HG02571 (cell line): ENCODE results near the gene COL6A3.
"Not testable (repeated sequence)": the region's sequence is repeated elsewhere in the genome, so short reads cannot be mapped to it uniquely, and the experiment has no call there.

Source experiments
- ATAC-seq: cut with Tn5 transposase; IDR thresholded peaks from one replicate; pipeline ENCODE4 v1.9.1; 2021; ENCODE audit warnings: mild to moderate bottlenecking, moderate library complexity; ENCODE audit not compliant: unreplicated experiment

The COL6A3 gene

DNA sequence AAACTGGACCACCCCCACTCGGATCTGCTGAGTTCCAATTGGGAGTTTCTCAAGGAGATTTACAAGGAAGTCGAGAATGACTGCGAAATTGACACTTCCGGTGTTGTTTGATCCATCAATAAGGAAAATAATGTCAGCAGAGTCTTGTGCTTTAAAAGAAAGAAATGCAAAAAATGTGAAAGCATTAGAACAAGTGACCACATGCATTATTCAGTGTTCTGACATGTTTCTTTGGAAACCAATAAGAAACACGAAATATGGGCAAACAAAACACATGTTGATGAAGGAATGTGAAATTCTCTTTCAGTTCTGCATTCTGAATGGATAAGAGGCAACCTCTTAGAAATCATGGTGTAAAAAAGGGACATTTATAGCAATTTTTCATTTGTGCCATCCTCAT lies 25.9 kb downstream of the COL6A3 start:
- ATAC-seq = no peak

DNA sequence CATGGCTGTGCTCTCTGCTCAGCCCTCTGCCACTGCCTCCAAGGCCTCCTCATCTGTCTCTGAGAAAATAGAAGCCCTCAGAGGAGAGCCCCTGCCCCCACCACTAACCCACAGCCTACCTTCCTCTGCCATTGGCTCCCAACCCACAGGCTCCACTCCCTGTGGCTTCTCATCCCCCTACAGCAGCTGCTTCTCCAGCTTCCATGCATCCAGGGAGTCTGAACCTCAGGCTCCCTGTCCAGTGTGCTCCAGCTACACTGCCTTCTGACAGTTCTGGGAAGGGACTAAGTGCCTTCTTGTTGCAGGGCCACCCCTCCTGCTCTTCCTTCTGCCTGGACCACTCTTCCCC lies 29.3 kb downstream of the COL6A3 start:
- ATAC-seq = no peak

DNA sequence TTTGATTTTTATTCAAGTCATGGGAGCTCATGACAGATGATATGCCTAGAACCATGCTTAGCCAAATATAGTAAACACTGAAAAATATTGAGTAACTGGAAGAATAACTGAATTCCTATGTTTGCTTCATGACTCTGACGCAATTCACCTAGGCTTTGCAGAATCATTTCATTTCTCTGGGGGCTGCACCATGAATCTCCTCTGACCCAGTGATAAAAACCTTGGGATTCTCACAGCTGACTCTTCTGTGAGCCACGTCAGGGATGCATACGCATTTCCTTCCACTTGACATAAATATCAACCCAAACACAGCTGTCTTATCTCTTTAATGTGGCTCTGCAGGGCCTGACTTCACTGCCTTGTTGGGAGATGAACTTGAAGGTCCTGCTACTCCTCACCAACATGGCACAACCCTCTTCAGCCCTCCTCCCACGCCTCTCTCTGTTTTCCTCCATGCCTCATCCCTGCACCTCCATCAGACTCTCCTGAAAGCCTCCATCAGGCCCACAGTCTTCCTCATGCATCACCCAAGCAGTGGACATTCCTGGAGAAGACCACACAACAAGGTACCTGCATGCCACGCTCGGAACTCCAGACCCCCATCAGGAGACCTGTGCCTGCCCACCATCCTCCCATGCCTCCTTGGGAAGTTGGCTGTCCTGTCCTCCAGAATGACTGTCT lies 29.8 kb downstream of the COL6A3 start:
- no peak for ATAC-seq

DNA sequence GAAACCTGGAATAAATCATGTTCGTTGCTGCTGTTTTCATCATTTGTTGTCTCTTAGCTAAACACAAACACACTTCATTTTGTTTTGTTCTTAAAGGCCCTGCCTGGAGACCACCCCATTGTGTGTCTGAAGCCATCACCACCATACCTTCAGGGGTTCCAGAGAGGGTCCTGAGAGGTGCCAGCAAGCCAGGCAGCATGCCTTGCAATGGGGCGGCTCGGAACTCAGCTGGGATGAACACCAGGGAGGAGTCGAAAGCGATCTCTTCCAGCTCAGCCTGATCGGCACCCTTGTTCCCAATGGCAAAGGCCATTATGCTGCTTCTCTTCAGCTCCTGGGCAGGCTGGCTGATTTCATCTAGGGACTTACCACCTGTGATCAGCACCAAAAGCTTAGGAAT lies 33.2 kb downstream of the COL6A3 start:
- no peak for ATAC-seq

DNA sequence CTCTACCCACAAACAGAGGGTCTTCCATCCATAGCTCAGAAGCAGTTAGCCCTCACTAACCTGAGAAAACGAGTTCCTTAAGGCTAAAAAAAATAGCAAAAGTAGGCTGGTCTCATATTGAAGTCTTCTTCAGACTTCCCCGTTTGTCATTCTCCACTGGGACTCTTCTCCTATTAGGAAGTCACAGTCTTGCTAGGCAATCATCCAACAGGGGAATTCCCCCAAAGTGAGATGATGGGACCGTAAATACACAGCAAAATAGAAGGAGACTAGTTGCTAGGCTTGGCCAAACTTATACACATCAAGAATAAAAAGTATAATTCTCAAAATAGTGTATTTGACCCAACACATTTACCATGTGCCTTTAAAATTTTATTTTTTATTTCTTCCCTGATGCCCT lies 34.3 kb downstream of the COL6A3 start:
- ATAC-seq = no peak

DNA sequence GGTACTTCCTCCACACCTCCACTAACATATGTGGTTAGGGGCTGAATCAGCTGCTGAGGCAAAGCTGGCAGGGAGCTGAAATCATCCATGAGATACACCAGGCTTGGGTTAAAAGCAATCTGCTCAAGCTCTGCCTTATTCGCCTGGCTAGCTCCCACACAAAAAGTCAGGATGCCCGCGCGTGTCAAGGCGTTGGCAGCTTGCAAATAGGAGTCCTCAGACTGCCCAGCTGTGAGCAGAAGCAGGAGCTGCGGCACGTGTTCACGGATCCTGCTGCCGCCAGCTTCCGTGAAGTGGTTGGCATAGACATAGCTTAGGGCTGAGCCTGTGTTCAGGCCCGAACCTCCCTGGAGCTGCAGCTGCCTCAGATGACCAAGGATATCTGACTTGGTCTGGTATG lies 35.3 kb downstream of the COL6A3 start:
- ATAC-seq = no peak

DNA sequence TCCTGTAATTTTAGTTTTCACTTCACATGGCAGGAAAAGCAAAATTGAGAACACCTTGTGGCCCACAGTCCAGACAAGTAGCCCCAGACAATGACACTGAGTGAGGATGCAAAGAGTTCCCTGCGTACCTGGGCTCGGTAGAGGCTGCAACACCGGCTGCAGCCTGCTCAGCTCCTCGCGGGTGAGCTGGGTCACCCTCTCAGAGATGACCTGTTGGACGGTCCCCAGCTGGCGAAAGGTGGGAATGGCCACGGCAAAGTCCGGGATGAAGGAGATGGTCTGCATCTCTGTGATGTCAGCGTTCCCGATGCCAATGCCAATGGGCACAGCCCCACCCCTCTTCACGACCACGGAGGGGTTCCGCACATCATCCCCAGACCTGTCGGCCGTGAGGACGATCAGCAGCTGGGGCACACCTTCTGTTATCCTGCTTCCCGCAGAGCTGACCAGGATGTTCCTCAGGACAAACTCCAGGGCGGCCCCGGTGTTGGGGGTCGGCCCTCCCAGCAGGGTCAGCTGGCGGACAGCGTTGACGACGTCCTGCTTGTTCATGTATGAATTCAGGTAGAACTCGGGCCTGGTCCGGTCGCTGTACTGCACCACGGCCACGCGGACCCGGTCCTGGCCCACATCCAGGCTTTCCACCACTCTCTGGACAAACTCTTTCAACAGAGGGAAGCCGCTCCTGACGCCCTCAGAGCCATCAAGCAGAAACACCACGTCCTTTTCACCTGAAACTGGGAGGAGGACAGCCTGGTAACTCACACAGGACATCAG lies 39.5 kb downstream of the COL6A3 start:
- no peak for ATAC-seq

DNA sequence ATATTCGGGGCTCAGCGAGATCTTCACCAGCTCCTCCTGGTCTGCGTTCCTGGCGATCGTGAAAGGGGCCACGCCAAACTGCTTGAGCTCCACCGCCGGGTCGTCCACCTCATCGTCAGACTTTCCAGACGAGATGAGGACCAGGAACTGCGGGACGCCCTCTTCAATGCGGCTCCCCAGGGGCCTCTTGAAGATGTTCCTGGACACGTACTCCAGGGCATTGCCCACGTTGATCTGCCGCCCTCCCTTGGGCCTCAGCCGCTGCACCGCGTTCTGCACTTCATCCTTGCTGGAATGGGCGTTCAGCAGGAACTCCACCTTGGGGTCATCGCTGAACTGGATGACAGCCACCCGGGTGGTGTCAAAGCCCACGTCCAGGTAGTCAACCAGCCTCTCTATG lies 42.1 kb downstream of the COL6A3 start:
- ATAC-seq = no peak

DNA sequence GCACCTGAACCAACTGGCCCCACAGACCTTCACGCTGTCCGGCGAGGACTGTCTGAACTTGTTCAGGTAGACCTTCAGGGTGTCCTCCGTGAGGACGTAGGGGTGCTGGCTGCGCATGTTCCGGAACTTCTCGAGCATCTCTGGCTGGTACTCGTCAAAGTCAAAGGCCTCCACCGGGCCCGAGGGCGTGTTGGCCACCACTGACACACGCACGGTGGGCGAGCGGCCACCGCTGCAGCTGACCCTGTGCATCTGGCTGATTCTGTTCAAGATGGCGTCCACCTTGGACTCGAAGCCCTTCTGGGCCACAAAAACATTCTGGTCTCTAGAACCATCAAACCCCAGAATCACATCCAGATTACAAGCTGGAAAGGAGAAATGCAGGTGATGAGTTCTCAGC lies 48.3 kb downstream of the COL6A3 start:
- no peak for ATAC-seq

DNA sequence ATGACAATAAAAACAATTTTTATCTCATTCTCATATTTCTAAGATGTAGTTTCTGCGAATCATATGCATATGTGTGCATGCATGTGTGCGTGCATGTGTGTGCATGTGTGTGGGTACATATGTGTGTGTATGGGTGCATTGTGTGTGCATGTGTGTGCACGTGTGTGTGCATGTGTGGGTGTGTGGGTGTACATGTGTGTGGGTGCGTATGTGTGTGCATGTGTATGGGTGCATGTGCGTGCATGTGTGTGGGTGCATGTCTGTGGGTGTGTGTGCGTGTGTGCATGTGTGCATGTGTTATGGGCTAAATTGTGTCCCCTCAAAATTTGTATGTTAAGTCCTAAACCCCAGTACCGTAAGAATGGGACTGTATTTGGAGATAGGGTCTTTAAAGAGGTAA lies 49.3 kb downstream of the COL6A3 start:
- ATAC-seq = no peak

DNA sequence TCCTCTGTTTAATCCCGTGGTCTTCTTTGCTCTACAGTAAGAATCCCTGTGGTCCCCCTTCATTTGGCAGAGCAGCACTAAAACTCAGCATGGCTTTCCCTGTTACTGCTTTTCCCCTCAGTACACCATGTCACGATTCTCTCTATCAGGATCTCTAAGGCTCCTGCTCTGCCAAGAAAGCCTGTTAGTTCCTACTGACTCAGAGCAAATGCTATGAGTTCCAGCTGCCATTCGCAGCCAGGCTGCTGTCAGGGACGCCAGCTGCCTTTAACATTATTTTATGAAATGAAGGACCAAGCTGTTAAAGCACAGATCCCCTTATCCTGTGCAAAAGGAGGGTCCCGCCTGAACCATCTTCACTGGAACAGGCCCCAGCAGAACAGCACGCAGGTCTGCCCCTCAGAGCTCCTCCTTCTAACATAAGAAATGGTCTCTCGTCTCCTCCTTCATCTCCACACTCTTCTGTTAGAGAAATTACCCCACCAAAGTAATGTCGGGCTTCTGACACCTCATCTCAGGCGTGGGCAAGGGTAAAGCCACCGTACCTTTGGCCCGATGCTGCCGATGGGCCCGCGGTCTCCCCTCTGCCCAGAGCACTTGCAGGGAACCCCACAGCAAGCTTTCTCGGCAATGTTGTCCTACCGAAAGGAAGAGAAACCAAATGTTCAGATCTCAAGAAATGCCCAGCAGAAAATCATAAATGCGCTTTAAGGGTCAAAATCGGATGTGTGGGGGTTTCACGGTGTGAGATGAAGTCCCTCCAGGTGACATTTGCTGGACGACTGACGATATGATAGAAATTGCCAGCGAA lies 52.6 kb downstream of the COL6A3 start:
- no peak for ATAC-seq

DNA sequence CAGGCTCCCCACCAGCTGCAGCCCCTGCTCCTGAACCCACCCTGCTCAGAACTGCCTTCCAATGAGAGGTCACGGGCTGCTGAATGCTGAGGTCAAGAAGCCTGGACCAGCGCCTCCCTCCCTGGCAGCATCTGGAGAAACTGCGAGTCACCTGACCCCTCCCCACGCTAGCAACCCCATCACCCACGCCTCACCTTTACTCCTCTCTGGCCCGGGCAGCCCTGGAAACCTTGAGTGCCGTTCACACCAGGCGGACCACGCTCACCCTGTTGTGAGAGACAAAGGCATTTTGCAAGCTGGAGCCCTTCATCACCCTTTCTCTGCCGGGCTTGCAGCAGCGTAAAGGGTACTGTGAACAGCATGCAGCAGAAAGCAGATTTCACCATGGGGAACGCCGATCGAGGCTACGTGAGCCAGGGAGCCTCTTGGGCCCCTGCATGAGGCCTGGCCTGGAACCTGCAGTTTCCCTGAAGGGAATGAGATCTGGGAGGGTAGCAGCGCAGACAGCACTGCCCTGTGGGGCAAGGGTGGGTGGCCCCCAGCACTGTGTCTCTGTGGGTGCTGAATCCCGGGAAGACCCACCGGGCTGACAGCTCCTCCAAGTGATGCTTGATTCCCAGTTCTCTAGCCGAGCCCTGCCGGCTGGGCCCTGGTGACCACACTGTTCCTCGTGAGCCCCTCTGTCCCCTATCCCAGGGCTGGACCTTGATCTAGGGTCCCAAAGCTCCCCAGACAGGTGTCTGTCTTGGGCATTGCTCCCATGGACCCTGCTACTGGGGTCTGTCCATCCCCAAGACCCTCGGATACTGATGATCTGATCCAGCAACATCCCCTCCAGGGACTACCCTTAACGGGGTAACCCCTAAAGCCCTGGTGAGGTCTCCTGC lies 53.8 kb downstream of the COL6A3 start:
- ATAC-seq = no peak

DNA sequence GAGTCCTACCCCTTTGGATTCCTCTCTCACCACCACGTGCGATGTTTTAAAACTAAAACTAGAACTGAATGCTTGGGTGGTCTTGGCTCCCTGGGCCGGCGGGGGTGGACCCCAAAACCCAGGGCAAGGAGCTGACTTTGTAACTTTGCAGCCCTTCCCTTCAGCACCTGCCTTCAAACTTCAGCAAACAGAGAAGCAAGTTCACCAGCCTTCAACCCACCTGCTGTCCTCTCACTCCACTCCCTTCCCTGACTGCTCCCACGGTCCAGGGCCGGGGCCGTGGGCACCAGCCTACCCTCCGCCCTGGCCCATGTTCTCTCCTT lies 54.5 kb downstream of the COL6A3 start:
- ATAC-seq = no peak

DNA sequence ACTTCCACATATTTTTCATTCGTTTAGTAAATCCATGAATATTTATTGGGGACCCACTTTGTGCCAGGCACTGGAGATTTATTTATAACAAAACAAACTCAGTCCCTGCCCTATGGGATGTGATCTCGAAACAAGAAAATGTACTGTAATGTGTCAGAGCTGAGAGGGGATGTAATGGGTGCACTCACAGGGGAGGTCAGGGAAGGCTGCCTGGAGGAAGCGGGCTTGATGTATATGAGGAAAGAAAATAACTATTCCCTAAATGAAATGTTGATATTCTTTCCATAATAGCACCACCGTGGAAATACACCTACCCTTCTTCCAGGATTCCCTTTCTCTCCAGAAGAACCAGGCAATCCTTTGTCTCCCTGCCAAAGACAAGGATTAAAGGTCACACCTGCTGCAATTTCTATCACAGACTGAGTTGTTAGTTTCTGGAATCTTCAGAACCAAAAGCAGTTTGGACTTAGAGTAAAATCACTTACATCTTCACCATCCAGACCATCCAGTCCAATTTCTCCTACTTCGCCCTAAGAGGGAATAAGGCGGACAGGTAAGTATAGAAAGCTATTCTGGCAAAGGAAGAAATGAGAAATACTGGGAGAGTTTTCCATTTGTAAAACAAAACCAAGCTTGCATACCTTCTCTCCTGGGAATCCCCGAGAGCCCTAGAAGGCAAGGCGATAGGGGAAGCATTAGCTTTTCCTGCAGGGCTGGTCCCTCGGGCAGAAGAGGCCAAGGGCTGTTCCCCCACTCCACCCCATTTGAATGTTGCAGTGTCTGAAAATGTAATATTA lies 55.0 kb downstream of the COL6A3 start:
- ATAC-seq = no peak

DNA sequence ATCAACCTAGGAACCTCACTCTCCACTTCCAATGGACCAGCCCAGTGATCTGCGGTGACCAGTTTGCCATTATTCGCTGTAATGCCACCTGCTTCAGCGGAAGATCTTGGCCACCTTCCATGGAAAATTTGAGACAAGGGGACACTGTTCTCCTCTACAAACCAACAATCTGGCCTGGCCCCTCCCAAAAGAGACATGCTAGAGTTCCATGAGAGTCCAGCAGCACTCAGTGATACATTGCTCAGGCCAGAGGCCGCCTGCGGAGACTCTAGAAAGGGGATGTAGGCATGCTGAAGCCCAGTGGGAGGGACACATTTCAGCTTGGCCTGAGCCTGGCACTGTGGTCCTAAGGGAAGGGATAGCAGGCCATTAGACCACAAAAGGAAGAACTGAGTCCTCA lies 58.3 kb downstream of the COL6A3 start:
- ATAC-seq = no peak

DNA sequence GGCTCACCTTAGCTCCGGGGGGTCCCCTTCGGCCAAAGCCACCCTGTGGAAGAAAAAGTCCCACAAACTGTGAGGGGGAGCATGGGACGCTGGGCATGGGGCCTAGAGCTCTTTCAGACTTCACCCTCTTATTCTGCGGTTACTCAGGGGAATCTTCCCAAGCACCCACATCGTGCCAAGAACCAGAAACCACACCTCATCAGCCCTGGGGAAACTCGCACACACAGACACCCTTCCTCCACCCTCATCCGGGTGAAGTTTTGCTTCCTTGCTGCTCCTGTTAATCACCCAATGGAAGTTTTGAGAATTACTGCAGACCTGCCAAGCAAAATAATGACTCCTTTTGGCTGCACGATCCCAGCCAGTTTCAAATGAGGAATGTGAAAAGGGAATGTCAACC lies 59.1 kb downstream of the COL6A3 start:
- ATAC-seq = no peak

DNA sequence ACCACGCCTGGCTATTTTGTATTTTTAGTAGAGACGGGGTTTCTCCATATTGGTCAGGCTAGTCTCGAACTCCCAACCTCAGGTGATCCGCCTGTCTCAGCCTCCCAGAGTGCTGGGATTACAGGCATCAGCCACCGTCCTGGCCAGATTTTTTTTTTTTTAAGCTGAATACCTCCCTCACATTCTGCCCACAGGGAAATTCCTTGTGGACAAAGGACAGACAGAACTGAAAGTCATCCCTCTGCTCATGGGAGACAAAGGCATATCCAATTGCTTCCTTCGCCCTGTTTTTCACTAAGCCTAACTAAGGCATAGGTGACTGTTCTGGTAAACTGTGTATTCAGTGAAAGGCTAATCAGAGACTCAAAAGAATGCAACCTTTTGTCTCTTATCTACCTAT lies 59.8 kb downstream of the COL6A3 start:
- ATAC-seq = not testable (repeated sequence)

DNA sequence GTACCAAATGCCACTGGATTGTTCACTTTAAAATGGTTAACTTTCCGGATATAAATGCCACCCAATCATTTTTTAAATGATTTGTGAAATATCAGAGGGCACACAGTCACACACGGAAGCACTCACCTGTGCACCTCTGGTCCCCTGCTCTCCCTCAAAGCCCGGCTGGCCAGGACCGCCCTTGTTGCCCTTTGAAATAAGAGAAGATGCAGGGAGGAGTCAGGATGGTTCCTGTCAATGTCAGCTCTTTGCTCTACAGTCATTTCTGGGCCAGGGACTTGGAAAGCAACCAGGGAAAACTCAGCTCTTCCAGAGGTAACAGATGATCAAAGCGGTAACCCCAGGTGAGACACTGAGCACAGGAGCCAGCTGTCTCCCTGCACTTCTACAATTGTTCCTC lies 60.7 kb downstream of the COL6A3 start:
- ATAC-seq = no peak

DNA sequence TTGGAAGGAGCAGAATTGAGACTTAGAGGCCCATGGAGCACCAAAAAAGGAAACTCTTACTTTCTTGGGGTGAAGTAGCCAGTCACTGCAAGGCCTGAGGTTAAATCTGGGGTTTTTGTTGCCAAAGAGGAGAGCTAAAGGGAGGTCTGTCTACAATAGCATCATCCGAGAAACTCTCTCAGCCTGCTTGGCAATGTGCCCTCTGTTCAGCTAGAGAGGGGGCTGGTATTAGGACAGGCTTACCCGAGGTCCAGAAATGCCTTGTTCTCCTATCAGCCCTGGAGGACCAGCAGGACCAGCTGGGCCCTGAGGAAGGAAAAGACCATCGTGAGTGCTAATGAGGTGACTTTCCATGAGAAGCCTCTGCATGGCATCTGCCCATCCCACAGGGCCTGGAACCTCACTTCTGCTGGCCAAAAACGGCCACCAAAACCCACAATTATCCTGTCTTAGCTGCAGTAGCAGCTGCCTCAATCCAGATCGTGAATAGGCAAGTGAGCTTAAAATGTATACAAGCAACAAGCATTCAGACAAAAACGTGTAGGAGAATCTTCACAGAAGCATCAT lies 61.6 kb downstream of the COL6A3 start:
- ATAC-seq = no peak

DNA sequence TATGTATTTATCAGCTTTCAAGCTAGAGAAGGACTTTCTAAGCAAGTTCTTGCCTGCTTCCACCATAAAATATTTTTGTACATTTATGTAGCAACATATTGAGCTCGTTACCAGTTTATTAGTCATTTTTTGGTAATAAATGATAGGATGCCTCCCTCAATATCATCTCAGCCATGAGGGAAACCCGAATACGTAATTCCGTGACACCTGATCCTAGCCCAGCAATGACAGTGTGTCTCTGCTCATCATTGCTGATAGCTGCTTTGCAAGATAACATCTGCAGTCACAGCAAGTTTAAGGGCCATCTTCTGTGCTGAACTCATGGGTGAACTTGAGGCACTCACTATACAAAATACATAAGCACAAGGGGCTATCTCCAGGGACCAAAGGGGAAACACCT lies 62.2 kb downstream of the COL6A3 start:
- ATAC-seq = no peak
